ENCODE data around the gene DGLUCY. TPM values are rescaled to one million over a fixed set of nuclear protein-coding genes. Genes with fewer than 3 reads are reported as not detected.
A peak's percentile ranks its signal among the peaks of the same experiment; 100 is the strongest.

The DGLUCY gene
- polyA plus RNA-seq, 3 donors, result 54.9 to 88.4 (median 66.0) TPM

- Histone ChIP-seq H4K20me1 (ENCODE audit: insufficient read depth, low read length) (peaks cover 4% of the 10 kb centered on the region), H3K4me2 (replicated peaks; ENCODE audit: extremely low read depth, low read length, poor library complexity, severe bottlenecking) (no peak overlapping the region), H3K27ac (ENCODE audit: low read depth in 1 of 2, low read length in 2 of 2) (no peak overlapping the region), H3K4me3 (replicated peaks in 1 of 3; ENCODE audit: low read depth in 2 of 3, low read length in 3 of 3) (no peak overlapping the region), H3K36me3 (replicated peaks in 1 of 2; ENCODE audit: control insufficient read depth in 1 of 2, insufficient read depth in 2 of 2, low read length in 2 of 2) (peaks cover 81 to 98% of the 10 kb centered on the region in 2 donors), H3K79me2 (ENCODE audit: insufficient read depth, low read length) (no peaks in the 10 kb centered on the region), H3K4me1 (ENCODE audit: control insufficient read depth in 1 of 2, insufficient read depth in 2 of 2, low read length in 2 of 2) (no peaks in the 10 kb centered on the region), H2AFZ (ENCODE audit: insufficient read depth, low read depth, low read length, poor library complexity, severe bottlenecking) (no peak overlapping the region), H3K9ac (ENCODE audit: insufficient read depth, low read length, poor library complexity, severe bottlenecking) (no peak overlapping the region), H3K27me3 (ENCODE audit: control insufficient read depth in 2 of 2, insufficient read depth in 2 of 2, low read length in 2 of 2) (no peaks in the 10 kb centered on the region), H3K9me3 (replicated peaks in 1 of 2; ENCODE audit: control insufficient read depth in 1 of 2, insufficient read depth in 1 of 2, low read length in 2 of 2) (no peaks in the 10 kb centered on the region)
- no peak for TF ChIP-seq CTCF (IDR thresholded peaks at IDR 0.05)
- Mint-ChIP-seq H3K4me1 (no peaks in the 10 kb centered on the region), H3K27me3 (ENCODE audit: low read depth in 3 of 3) (no peaks in the 10 kb centered on the region), H3K36me3 (peaks cover 70 to 90% of the 10 kb centered on the region in 2 donors), H3K4me3 (no peak overlapping the region), H3K9me3 (peaks cover 0 to 2% (median 0%) of the 10 kb centered on the region in 7 donors), H3K27ac (peak overlapping the region in 1 of 7 donors; percentile 71)
- WGBS (ENCODE audit: insufficient coverage), result 100% methylated on average over 6 of the region's 8 CpGs
- no peak for DNase-seq
- intact Hi-C loops (cut with micrococcal nuclease), result no loop called here
Measured at GRCh38 chr14:91169951-91170350, 56.1 kb downstream of the DGLUCY start.

GRCh38 chr14:91170504-91171121, 56.7 kb downstream of the DGLUCY start:
- H3K9ac ChIP-seq (ENCODE audit: insufficient read depth, low read length, poor library complexity, severe bottlenecking), result no peak overlapping the region
- H3K36me3 ChIP-seq (replicated peaks in 1 of 2; ENCODE audit: control insufficient read depth in 1 of 2, insufficient read depth in 2 of 2, low read length in 2 of 2), result peaks cover 81 to 98% of the 10 kb centered on the region in 2 donors
- no peaks in the 10 kb centered on the region for H3K27me3 ChIP-seq (ENCODE audit: control insufficient read depth in 2 of 2, insufficient read depth in 2 of 2, low read length in 2 of 2)
- H3K79me2 ChIP-seq (ENCODE audit: insufficient read depth, low read length), result no peaks in the 10 kb centered on the region
- Mint-ChIP-seq H3K9me3 (peaks cover 0 to 2% (median 0%) of the 10 kb centered on the region in 7 donors), H3K4me3 (no peak overlapping the region), H3K27me3 (ENCODE audit: low read depth in 3 of 3) (no peaks in the 10 kb centered on the region), H3K4me1 (no peaks in the 10 kb centered on the region), H3K27ac (peak overlapping the region in 1 of 7 donors; percentile 13), H3K36me3 (peaks cover 70 to 90% of the 10 kb centered on the region in 2 donors)
- H3K9me3 ChIP-seq (replicated peaks in 1 of 2; ENCODE audit: control insufficient read depth in 1 of 2, insufficient read depth in 1 of 2, low read length in 2 of 2), result no peaks in the 10 kb centered on the region
- WGBS (ENCODE audit: insufficient coverage), result 94% methylated on average over 8 of the region's 9 CpGs
- peaks cover 4% of the 10 kb centered on the region for H4K20me1 ChIP-seq (ENCODE audit: insufficient read depth, low read length)
- DNase-seq, result no peak
- TF ChIP-seq CTCF (IDR thresholded peaks at IDR 0.05), result no peak
- H2AFZ ChIP-seq (ENCODE audit: insufficient read depth, low read depth, low read length, poor library complexity, severe bottlenecking), result no peak overlapping the region
- intact Hi-C loops (cut with micrococcal nuclease), result no loop called here
- no peaks in the 10 kb centered on the region for H3K4me1 ChIP-seq (ENCODE audit: control insufficient read depth in 1 of 2, insufficient read depth in 2 of 2, low read length in 2 of 2)
- no peak overlapping the region for H3K27ac ChIP-seq (ENCODE audit: low read depth in 1 of 2, low read length in 2 of 2)
- no peak overlapping the region for H3K4me3 ChIP-seq (replicated peaks in 1 of 3; ENCODE audit: low read depth in 2 of 3, low read length in 3 of 3)
- no peak overlapping the region for H3K4me2 ChIP-seq (replicated peaks; ENCODE audit: extremely low read depth, low read length, poor library complexity, severe bottlenecking)
